GM12878 (cell line): ENCODE measurements around the gene SRL.
A peak's percentile ranks its signal among the peaks of the same experiment; 100 is the strongest.

Experiments used
- CTCF ChIP-seq, 3 experiments: IDR thresholded peaks in 2 of 3; conservative IDR thresholded peaks in 1 of 3; 2 replicates each; pipeline ENCODE4 v1.5.1; 2011; ENCODE audit warnings: low read depth in 3 of 3, low read length in 3 of 3, mild to moderate bottlenecking in 3 of 3, control low read depth in 2 of 3, moderate library complexity in 2 of 3, inconsistent platforms in 1 of 3, mixed read lengths in 1 of 3; ENCODE audit not compliant: control insufficient read depth in 2 of 3, insufficient read depth in 1 of 3; ENCODE audit errors: extremely low read depth in 1 of 3
- EP300 ChIP-seq, 2 experiments: fragments of 150-350 bp in 1 of 2; IDR thresholded peaks; 2 replicates each; pipeline ENCODE4 v1.6.1; 2011 to 2012; ENCODE audit warnings: low read depth in 2 of 2, low read length in 2 of 2, borderline replicate concordance in 1 of 2, improper control_type of control experiment in 1 of 2, inconsistent platforms in 1 of 2; ENCODE audit not compliant: control insufficient read depth in 1 of 2
- HDAC6 ChIP-seq: fragments of 200-600 bp; sonication (generic); IDR thresholded peaks from one replicate; pipeline ENCODE4 v1.8.0; 2017; ENCODE audit warnings: antibody characterized with exemption; ENCODE audit not compliant: unreplicated experiment
- JUNB ChIP-seq: IDR thresholded peaks from 2 replicates; pipeline ENCODE4 v1.6.1; 2016; ENCODE audit warnings: antibody characterized with exemption, mild to moderate bottlenecking
- JUND ChIP-seq: IDR thresholded peaks from 2 replicates; pipeline ENCODE4 v1.6.1; 2012; ENCODE audit warnings: low read depth, mild to moderate bottlenecking, low read length, improper control_type of control experiment, moderate library complexity
- PAX5 ChIP-seq: IDR thresholded peaks from 2 replicates; pipeline ENCODE4 v1.6.1; 2011; ENCODE audit warnings: low read depth, low read length, borderline replicate concordance
- RBBP5 ChIP-seq: fragments of 200-600 bp; sonication (generic); conservative IDR thresholded peaks from 2 replicates; pipeline ENCODE4 v1.6.1; 2016
- REST ChIP-seq: IDR thresholded peaks from 2 replicates; pipeline ENCODE4 v1.6.1; 2012; ENCODE audit warnings: mild to moderate bottlenecking, low read depth, low read length
- SIX5 ChIP-seq: IDR thresholded peaks from 2 replicates; pipeline ENCODE4 v1.6.1; 2011; ENCODE audit warnings: mild to moderate bottlenecking, low read depth, low read length, moderate library complexity; ENCODE audit not compliant: severe bottlenecking
- SMC3 ChIP-seq: IDR thresholded peaks from 2 replicates; pipeline ENCODE4 v1.6.1; 2011; ENCODE audit warnings: low read length, improper control_type of control experiment, borderline replicate concordance
- SP1 ChIP-seq: IDR thresholded peaks from one replicate; pipeline ENCODE4 v1.6.1; 2011; ENCODE audit warnings: low read depth, low read length

GRCh38 chr16:4290236-4290830, 48.5 kb upstream of the SRL start:
- TF ChIP-seq JUNB (no peak), HDAC6 (no peak), JUND (no peak), SP1 (no peak), EP300 (IDR thresholded peaks at IDR 0.05; ENCODE audit: borderline replicate concordance in 1 of 2, control insufficient read depth in 1 of 2, low read depth in 2 of 2, low read length in 2 of 2) (no peak), REST (no peak), SMC3 (no peak), RBBP5 (no peak), CTCF (IDR thresholded peaks at IDR 0.05 in 2 of 3, conservative IDR thresholded peaks at IDR 0.05 in 1 of 3; ENCODE audit: control insufficient read depth in 2 of 3, extremely low read depth in 1 of 3, insufficient read depth in 1 of 3, low read depth in 3 of 3, low read length in 3 of 3) (peak in 1 of 3 experiments; percentile 18; a peak in 1 of 6 replicates), PAX5 (no peak), SIX5 (no peak)
